ENCODE data around the gene SPACA1. TPM values are rescaled to one million over a fixed set of nuclear protein-coding genes. Genes with fewer than 3 reads are reported as not detected.
"Not testable (repeated sequence)": the region's sequence is repeated elsewhere in the genome, so short reads cannot be mapped to it uniquely, and the experiment has no call there.

The SPACA1 gene, protein sequence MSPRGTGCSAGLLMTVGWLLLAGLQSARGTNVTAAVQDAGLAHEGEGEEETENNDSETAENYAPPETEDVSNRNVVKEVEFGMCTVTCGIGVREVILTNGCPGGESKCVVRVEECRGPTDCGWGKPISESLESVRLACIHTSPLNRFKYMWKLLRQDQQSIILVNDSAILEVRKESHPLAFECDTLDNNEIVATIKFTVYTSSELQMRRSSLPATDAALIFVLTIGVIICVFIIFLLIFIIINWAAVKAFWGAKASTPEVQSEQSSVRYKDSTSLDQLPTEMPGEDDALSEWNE
- total RNA-seq, result not detected in 2 replicates

DNA sequence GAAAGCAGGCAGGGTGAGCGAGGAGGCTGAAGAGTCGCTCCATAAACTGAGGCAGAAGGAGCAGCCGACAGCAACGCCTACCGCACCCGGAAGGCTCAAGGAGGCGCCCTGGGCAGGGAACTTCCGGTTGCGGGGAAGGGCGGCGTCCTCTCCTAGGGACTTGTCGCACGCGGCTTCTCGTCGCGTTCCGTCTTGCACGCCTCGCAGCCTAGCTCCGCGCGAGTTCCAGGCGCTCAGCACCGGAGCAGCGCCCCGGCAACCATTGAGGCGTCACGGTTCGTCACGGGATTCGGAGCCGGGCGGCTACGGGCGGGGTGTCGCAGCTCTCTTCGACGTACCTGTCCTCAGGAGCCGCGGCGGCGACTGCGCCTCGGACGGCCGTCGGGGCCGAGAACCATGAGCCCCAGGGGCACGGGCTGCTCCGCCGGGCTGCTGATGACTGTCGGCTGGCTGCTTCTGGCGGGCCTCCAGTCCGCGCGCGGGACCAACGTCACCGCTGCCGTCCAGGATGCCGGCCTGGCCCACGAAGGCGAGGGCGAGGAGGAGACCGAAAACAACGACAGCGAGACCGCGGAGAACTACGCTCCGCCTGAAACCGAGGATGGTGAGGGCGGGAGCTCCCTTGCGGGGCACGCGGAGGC lies at the start of gene SPACA1:
Gene SPACA1, plus strand, starts transcription at position 332 of the 641 bp plus-strand sequence. Its CDS starts 65 bp downstream, at position 397.
- Histone ChIP-seq H2AFZ (ENCODE audit: low read length) (no peak within 1 kb of the TSS), H3K27me3 (ENCODE audit: insufficient read depth, low read length) (no peaks in the 10 kb centered on the region), H3K27ac (ENCODE audit: low read depth, low read length) (no peak within 1 kb of the TSS), H3K4me1 (ENCODE audit: insufficient read depth, low read length) (no peaks in the 10 kb centered on the region), H3K4me2 (ENCODE audit: insufficient read depth, low read length) (no peak within 1 kb of the TSS), H3K4me3 (ENCODE audit: insufficient read depth, low read length) (no peak within 1 kb of the TSS), H4K20me1 (ENCODE audit: insufficient read depth, low read length) (no peaks in the 10 kb centered on the region), H3K9me3 (ENCODE audit: low read depth, low read length) (no peaks in the 10 kb centered on the region), H3K79me2 (ENCODE audit: insufficient read depth, low read length) (no peaks in the 10 kb centered on the region), H3K36me3 (ENCODE audit: insufficient read depth, low read length) (no peaks in the 10 kb centered on the region)
- no peak for DNase-seq (ENCODE audit: insufficient read length, low spot score, missing footprints)
- TF ChIP-seq, protein P1, sequence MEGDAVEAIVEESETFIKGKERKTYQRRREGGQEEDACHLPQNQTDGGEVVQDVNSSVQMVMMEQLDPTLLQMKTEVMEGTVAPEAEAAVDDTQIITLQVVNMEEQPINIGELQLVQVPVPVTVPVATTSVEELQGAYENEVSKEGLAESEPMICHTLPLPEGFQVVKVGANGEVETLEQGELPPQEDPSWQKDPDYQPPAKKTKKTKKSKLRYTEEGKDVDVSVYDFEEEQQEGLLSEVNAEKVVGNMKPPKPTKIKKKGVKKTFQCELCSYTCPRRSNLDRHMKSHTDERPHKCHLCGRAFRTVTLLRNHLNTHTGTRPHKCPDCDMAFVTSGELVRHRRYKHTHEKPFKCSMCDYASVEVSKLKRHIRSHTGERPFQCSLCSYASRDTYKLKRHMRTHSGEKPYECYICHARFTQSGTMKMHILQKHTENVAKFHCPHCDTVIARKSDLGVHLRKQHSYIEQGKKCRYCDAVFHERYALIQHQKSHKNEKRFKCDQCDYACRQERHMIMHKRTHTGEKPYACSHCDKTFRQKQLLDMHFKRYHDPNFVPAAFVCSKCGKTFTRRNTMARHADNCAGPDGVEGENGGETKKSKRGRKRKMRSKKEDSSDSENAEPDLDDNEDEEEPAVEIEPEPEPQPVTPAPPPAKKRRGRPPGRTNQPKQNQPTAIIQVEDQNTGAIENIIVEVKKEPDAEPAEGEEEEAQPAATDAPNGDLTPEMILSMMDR (IDR thresholded peaks at IDR 0.05; ENCODE audit: extremely low read depth, low read depth, low read length), result no peak

DNA sequence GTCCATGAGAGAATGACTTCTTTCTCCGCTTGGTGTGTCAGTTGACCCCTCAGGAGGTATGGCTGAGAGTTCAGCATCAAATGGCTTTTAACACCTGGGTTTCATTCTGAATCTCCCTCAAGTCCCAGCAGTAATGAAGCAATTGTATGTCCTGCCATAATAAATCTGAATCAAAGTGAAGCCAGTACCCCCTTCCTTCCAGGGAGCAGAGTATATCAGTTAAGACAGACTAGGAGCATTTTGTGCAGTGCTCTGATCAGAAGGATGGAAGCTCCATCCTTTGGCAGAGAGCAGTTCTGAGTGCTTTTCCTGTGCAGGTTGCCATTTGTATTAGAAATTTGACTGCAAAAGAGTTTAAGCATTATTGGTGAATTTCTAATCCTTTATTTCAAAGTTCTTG lies 46.9 kb upstream of the SPACA1 start:
- H3K27ac ChIP-seq (ENCODE audit: low read depth, low read length), result no peak overlapping the region

DNA sequence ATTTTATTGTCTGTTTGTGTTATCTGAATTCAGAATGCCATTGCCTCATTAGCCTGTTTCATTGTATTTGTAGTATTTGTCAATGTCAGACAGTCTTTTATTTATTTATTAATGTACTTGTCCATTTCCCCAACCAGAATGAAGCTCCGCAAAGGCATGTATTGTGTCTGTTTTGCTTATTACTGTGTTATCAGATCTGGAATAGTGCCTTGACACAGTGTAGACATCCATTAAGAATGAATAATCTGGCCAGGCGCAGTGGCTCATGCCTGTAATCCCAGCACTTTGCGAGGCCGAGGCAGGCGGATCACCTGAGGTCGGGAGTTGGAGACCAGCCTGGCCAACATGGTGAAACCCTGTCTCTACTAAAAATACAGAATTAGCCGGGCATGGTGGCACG lies 46.4 kb upstream of the SPACA1 start:
- not testable (repeated sequence) for H3K27ac ChIP-seq (ENCODE audit: low read depth, low read length); H4K20me1 ChIP-seq (ENCODE audit: insufficient read depth, low read length); H3K79me2 ChIP-seq (ENCODE audit: insufficient read depth, low read length); H3K9me3 ChIP-seq (ENCODE audit: low read depth, low read length); DNase-seq (ENCODE audit: insufficient read length, low spot score, missing footprints); H3K4me2 ChIP-seq (ENCODE audit: insufficient read depth, low read length); H2AFZ ChIP-seq (ENCODE audit: low read length); H3K4me3 ChIP-seq (ENCODE audit: insufficient read depth, low read length); H3K36me3 ChIP-seq (ENCODE audit: insufficient read depth, low read length); H3K4me1 ChIP-seq (ENCODE audit: insufficient read depth, low read length); H3K27me3 ChIP-seq (ENCODE audit: insufficient read depth, low read length)

More for the DNA sequence above, 46.9 kb upstream of the SPACA1 start:
- Histone ChIP-seq H3K36me3 (ENCODE audit: insufficient read depth, low read length) (no peaks in the 10 kb centered on the region), H3K27me3 (ENCODE audit: insufficient read depth, low read length) (peaks cover 2% of the 10 kb centered on the region), H3K79me2 (ENCODE audit: insufficient read depth, low read length) (no peaks in the 10 kb centered on the region), H3K4me1 (ENCODE audit: insufficient read depth, low read length) (no peaks in the 10 kb centered on the region), H4K20me1 (ENCODE audit: insufficient read depth, low read length) (no peaks in the 10 kb centered on the region), H2AFZ (ENCODE audit: low read length) (no peak overlapping the region), H3K4me3 (ENCODE audit: insufficient read depth, low read length) (no peak overlapping the region), H3K4me2 (ENCODE audit: insufficient read depth, low read length) (no peak overlapping the region), H3K9me3 (ENCODE audit: low read depth, low read length) (no peaks in the 10 kb centered on the region)
- TF ChIP-seq, protein P1 (IDR thresholded peaks at IDR 0.05; ENCODE audit: extremely low read depth, low read depth, low read length), result no peak
- no peak for DNase-seq (ENCODE audit: insufficient read length, low spot score, missing footprints)

DNA sequence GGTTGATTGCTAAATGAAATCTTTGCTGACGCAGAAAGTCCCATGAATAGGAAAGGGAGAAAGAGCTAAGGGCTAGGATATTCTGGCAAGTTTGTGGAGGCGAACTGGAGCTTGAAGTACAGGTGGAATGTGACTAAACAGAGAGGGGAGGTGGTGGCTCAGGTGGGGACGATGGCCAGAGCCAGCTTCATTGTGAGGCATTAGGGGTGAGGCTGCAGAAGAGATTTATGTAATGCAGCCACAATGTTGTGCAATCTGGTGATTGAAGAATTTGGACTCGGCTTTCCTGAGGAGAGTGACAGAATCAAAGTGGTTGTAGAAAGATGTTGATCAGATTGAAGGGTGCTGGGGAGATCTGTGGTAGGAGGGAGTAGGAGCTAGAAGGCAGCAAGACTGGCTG lies 42.9 kb upstream of the SPACA1 start:
- no peaks in the 10 kb centered on the region for H3K36me3 ChIP-seq (ENCODE audit: insufficient read depth, low read length)
- no peaks in the 10 kb centered on the region for H4K20me1 ChIP-seq (ENCODE audit: insufficient read depth, low read length)
- H3K27ac ChIP-seq (ENCODE audit: low read depth, low read length), result no peak overlapping the region
- no peak overlapping the region for H3K4me3 ChIP-seq (ENCODE audit: insufficient read depth, low read length)
- H3K9me3 ChIP-seq (ENCODE audit: low read depth, low read length), result no peaks in the 10 kb centered on the region
- H2AFZ ChIP-seq (ENCODE audit: low read length), result no peak overlapping the region
- no peaks in the 10 kb centered on the region for H3K79me2 ChIP-seq (ENCODE audit: insufficient read depth, low read length)
- no peaks in the 10 kb centered on the region for H3K27me3 ChIP-seq (ENCODE audit: insufficient read depth, low read length)
- no peak for DNase-seq (ENCODE audit: insufficient read length, low spot score, missing footprints)
- no peak overlapping the region for H3K4me2 ChIP-seq (ENCODE audit: insufficient read depth, low read length)
- TF ChIP-seq, protein P1 (IDR thresholded peaks at IDR 0.05; ENCODE audit: extremely low read depth, low read depth, low read length), result no peak
- peaks cover 10% of the 10 kb centered on the region for H3K4me1 ChIP-seq (ENCODE audit: insufficient read depth, low read length)
